Gastrocnemius medialis (tissue), 4 donors: ENCODE results near the gene PSMG4. TPM values are rescaled to one million over a fixed set of nuclear protein-coding genes. Genes with fewer than 3 reads are reported as not detected.

ENCODE experiments used
- ATAC-seq, 2 donors: fragments of 150-250 bp; one replicate each; pipeline ENCODE4 v1.9.1; 2016
- DNase-seq, 2 donors: peaks; one replicate each; pipeline ENCODE4 v3.0.0-alpha.2; 2019
- H3K27ac ChIP-seq, 4 donors: fragments of 200-600 bp; sonication (generic); 1 replicate in 1 of 4; 2 replicates in 3 of 4; pipeline ENCODE4 v1.5.1; 2016 to 2018; ENCODE audit warnings: mild to moderate bottlenecking in 2 of 4, moderate library complexity in 1 of 4
- H3K27me3 ChIP-seq, 3 donors: fragments of 200-600 bp; sonication (generic) in 2 of 3; 1 replicate in 1 of 3; 2 replicates in 2 of 3; pipeline versions ENCODE4 v1.5.1 to v1.6.0; 2016 to 2019; ENCODE audit warnings: mild to moderate bottlenecking in 1 of 3, moderate library complexity in 1 of 3
- H3K36me3 ChIP-seq, 2 donors: fragments of 200-600 bp; sonication (generic) in 1 of 2; one replicate each; pipeline ENCODE4 v1.5.1; 2017 to 2018
- H3K4me1 ChIP-seq, 2 donors: fragments of 200-600 bp; sonication (generic) in 1 of 2; one replicate each; pipeline ENCODE4 v1.5.1; 2016 to 2017; ENCODE audit warnings: mild to moderate bottlenecking in 2 of 2
- H3K4me3 ChIP-seq, 4 donors: fragments of 200-600 bp; sonication (generic) in 3 of 4; 1 replicate in 1 of 4; 2 replicates in 3 of 4; pipeline ENCODE4 v1.5.1; 2016 to 2019; ENCODE audit warnings: mild to moderate bottlenecking in 2 of 4
- H3K9me3 ChIP-seq, 3 donors: fragments of 200-600 bp; sonication (generic) in 2 of 3; 1 replicate in 1 of 3; 2 replicates in 2 of 3; pipeline ENCODE4 v1.5.1; 2016 to 2019
- CTCF ChIP-seq, 5 experiments: fragments of 450-650 bp in 3 of 5; fragments of 200-600 bp in 2 of 5; sonication (generic) in 2 of 5; IDR thresholded peaks in 4 of 5; conservative IDR thresholded peaks in 1 of 5; 1 replicate in 4 of 5; 2 replicates in 1 of 5; pipeline ENCODE4 v1.5.1; 2016 to 2019; ENCODE audit warnings: antibody characterized with exemption in 5 of 5, mild to moderate bottlenecking in 3 of 5, moderate library complexity in 3 of 5
- POLR2A ChIP-seq, 2 donors: fragments of 450-650 bp; IDR thresholded peaks; one replicate each; pipeline ENCODE4 v1.6.1; 2017; ENCODE audit warnings: antibody characterized with exemption in 2 of 2, mild to moderate bottlenecking in 2 of 2, moderate library complexity in 2 of 2
- in situ Hi-C, 4 donors: fragments of 200-750 bp; cut with MboI; loops; one replicate each; pipeline versions ENCODE4 v1.15.0 to v1.8.0; 2017; ENCODE audit warnings: low sequenced_read_pairs in 4 of 4
- intact Hi-C: fragments of 100-400 bp; cut with DNase I; formaldehyde crosslinking; loops from one replicate; pipeline ENCODE4 v1.15.1; 2023; ENCODE audit warnings: low total_unique reads
- total RNA-seq, 4 donors: library from RNA; depleted of rRNA; stranded (reverse); fragments of >200 nt; gene quantifications; one replicate each; pipeline versions ENCODE4 v1.1.0 to v1.2.3, GENCODE V29; 2016

Gene PSMG4
- total RNA-seq, 4 donors from 2014 or later = 16.4 to 27.6 (median 22.0) TPM

- H3K4me1 ChIP-seq = peaks cover 20 to 28% of the 10 kb centered on the region in 2 donors
- H3K4me3 ChIP-seq = no peak overlapping the region
- no peaks in the 10 kb centered on the region for H3K27me3 ChIP-seq
- TF ChIP-seq POLR2A (IDR thresholded peaks at IDR 0.05) = no peak
- no peak for TF ChIP-seq CTCF (IDR thresholded peaks at IDR 0.05 in 4 of 5, conservative IDR thresholded peaks at IDR 0.05 in 1 of 5)
- no peaks in the 10 kb centered on the region for H3K36me3 ChIP-seq
- DNase-seq (peak; percentile 10 to 34), ATAC-seq (peak; percentile 45 to 76)
- in situ Hi-C loops = loop anchor here (10.0 to 25.0 kb wide), 3 partner anchors 180 to 730 kb away; partner anchors contain the start of gene SLC22A23 (in 4 of the 4)
- peak overlapping the region; percentile 28 to 75 (median 67) for H3K27ac ChIP-seq
- intact Hi-C loops = no loop called here
- H3K9me3 ChIP-seq = no peaks in the 10 kb centered on the region
Observed at GRCh38 chr6:3282476-3283236, 23.9 kb downstream of the PSMG4 start.

- in situ Hi-C loops = loop anchor here (10.0 to 25.0 kb wide), 3 partner anchors 179 to 729 kb away; partner anchors contain the start of gene SLC22A23 (in 4 of the 4)
- Histone ChIP-seq H3K27me3 (no peaks in the 10 kb centered on the region), H3K9me3 (no peaks in the 10 kb centered on the region), H3K4me1 (peaks cover 20 to 28% of the 10 kb centered on the region in 2 donors), H3K27ac (peak overlapping the region in 3 of 4 donors; percentile 60 to 75 (median 74)), H3K36me3 (no peaks in the 10 kb centered on the region), H3K4me3 (no peak overlapping the region)
- no peak for DNase-seq
- no peak for ATAC-seq
- TF ChIP-seq CTCF (IDR thresholded peaks at IDR 0.05 in 4 of 5, conservative IDR thresholded peaks at IDR 0.05 in 1 of 5) (no peak), POLR2A (IDR thresholded peaks at IDR 0.05) (no peak)
- intact Hi-C loops = no loop called here
Observed at GRCh38 chr6:3283241-3283640, 24.5 kb downstream of the PSMG4 start.

- Histone ChIP-seq H3K36me3 (no peaks in the 10 kb centered on the region), H3K27me3 (no peaks in the 10 kb centered on the region), H3K27ac (peak overlapping the region in 2 of 4 donors; percentile 37 to 60), H3K9me3 (no peaks in the 10 kb centered on the region), H3K4me3 (no peak overlapping the region), H3K4me1 (peaks cover 20 to 28% of the 10 kb centered on the region in 2 donors)
- intact Hi-C loops = no loop called here
- no peak for TF ChIP-seq CTCF (IDR thresholded peaks at IDR 0.05 in 4 of 5, conservative IDR thresholded peaks at IDR 0.05 in 1 of 5)
- TF ChIP-seq POLR2A (IDR thresholded peaks at IDR 0.05) = no peak
- DNase-seq (peak in 1 of 2 donors; percentile 10), ATAC-seq (no peak)
- in situ Hi-C loops = loop anchor here (10.0 to 25.0 kb wide), 3 partner anchors 178 to 728 kb away; partner anchors contain the start of gene SLC22A23 (in 4 of the 4)
Observed at GRCh38 chr6:3283641-3284435, 25.1 kb downstream of the PSMG4 start.

GRCh38 chr6:3284436-3284876, 25.7 kb downstream of the PSMG4 start:
- H3K4me3 ChIP-seq = no peak overlapping the region
- no peaks in the 10 kb centered on the region for H3K36me3 ChIP-seq
- H3K4me1 ChIP-seq = peaks cover 20 to 28% of the 10 kb centered on the region in 2 donors
- in situ Hi-C loops (loop anchor here (10.0 to 25.0 kb wide), 3 partner anchors 178 to 728 kb away; partner anchors contain the start of gene SLC22A23 (in 4 of the 4)), intact Hi-C loops (no loop called here)
- DNase-seq (peak; percentile 29 to 58), ATAC-seq (peak in 1 of 2 donors; percentile 15)
- H3K9me3 ChIP-seq = no peaks in the 10 kb centered on the region
- TF ChIP-seq POLR2A (IDR thresholded peaks at IDR 0.05) (no peak), CTCF (IDR thresholded peaks at IDR 0.05 in 4 of 5, conservative IDR thresholded peaks at IDR 0.05 in 1 of 5) (no peak)
- no peaks in the 10 kb centered on the region for H3K27me3 ChIP-seq
- H3K27ac ChIP-seq = peak overlapping the region in 2 of 4 donors; percentile 10 to 37
